ENCODE results near the gene SLC1A2. TPM values are rescaled to one million over a fixed set of nuclear protein-coding genes. Genes with fewer than 3 reads are reported as not detected.

The SLC1A2 gene
- total RNA-seq, 2 donors from 2014 or later, result 1.9 to 2.9 TPM

Other genes starting within 250 kb of the SLC1A2 start
- gene PAMR1, start 106.1 kb upstream of the SLC1A2 start, total RNA-seq, result 10 to 100 TPM; 13.0 to 15.2 TPM
- 10 to 100 TPM in 1 of 2 donors, 1 to 10 TPM in 1; 5.8 to 11.2 TPM for gene FJX1, start 198.9 kb upstream of the SLC1A2 start, total RNA-seq
- 10 to 100 TPM; 56.5 to 67.6 TPM for gene TRIM44, start 243.2 kb upstream of the SLC1A2 start, total RNA-seq